HG03439 (cell line): ENCODE results near the gene CAPZA1.
A peak's percentile ranks its signal among the peaks of the same experiment; 100 is the strongest.

ENCODE experiments used
- ATAC-seq: cut with Tn5 transposase; IDR thresholded peaks from one replicate; pipeline ENCODE4 v1.9.1; 2021; ENCODE audit warnings: mild to moderate bottlenecking, moderate library complexity; ENCODE audit not compliant: unreplicated experiment

The CAPZA1 gene

GRCh38 chr1:112674986-112675727 lies 55.5 kb downstream of the CAPZA1 start:
- peak; percentile 42 for ATAC-seq

GRCh38 chr1:112675728-112676381 lies 56.2 kb downstream of the CAPZA1 start:
- no peak for ATAC-seq

- ATAC-seq: no peak
Measured at GRCh38 chr1:112676543-112676942, 56.9 kb downstream of the CAPZA1 start.

GRCh38 chr1:112677501-112677900 lies 57.9 kb downstream of the CAPZA1 start:
- no peak for ATAC-seq

GRCh38 chr1:112678605-112679004 lies 59.0 kb downstream of the CAPZA1 start:
- ATAC-seq: no peak

- no peak for ATAC-seq
Measured at GRCh38 chr1:112685913-112686312, 66.3 kb downstream of the CAPZA1 start.

- ATAC-seq: no peak
Measured at GRCh38 chr1:112686417-112686816, 66.8 kb downstream of the CAPZA1 start.

GRCh38 chr1:112686835-112687234 lies 67.2 kb downstream of the CAPZA1 start:
- ATAC-seq: no peak

- ATAC-seq: no peak
Measured at GRCh38 chr1:112687361-112687760, 67.7 kb downstream of the CAPZA1 start.

GRCh38 chr1:112687785-112688496 lies 68.3 kb downstream of the CAPZA1 start:
- no peak for ATAC-seq

- ATAC-seq: no peak
Measured at GRCh38 chr1:112688781-112689193, 69.2 kb downstream of the CAPZA1 start.

GRCh38 chr1:112689196-112689841 lies 69.7 kb downstream of the CAPZA1 start:
- ATAC-seq: no peak

GRCh38 chr1:112689842-112690237 lies 70.2 kb downstream of the CAPZA1 start:
- ATAC-seq: no peak

- no peak for ATAC-seq
Measured at GRCh38 chr1:112692681-112693080, 73.0 kb downstream of the CAPZA1 start.

GRCh38 chr1:112693821-112694220 lies 74.2 kb downstream of the CAPZA1 start:
- no peak for ATAC-seq

GRCh38 chr1:112694363-112694929 lies 74.8 kb downstream of the CAPZA1 start:
- no peak for ATAC-seq

- ATAC-seq: no peak
Measured at GRCh38 chr1:112695276-112695675, 75.6 kb downstream of the CAPZA1 start.

- no peak for ATAC-seq
Measured at GRCh38 chr1:112696578-112697314, 77.1 kb downstream of the CAPZA1 start.

- ATAC-seq: no peak
Measured at GRCh38 chr1:112697781-112698201, 78.2 kb downstream of the CAPZA1 start.
